GM18868 (cell line): Measurements from ENCODE around the gene PLCB1.

Experiments
- ATAC-seq: cut with Tn5 transposase; IDR thresholded peaks from one replicate; pipeline ENCODE4 v1.9.1; 2021; ENCODE audit warnings: mild to moderate bottlenecking, moderate library complexity; ENCODE audit not compliant: unreplicated experiment

PLCB1 gene

DNA sequence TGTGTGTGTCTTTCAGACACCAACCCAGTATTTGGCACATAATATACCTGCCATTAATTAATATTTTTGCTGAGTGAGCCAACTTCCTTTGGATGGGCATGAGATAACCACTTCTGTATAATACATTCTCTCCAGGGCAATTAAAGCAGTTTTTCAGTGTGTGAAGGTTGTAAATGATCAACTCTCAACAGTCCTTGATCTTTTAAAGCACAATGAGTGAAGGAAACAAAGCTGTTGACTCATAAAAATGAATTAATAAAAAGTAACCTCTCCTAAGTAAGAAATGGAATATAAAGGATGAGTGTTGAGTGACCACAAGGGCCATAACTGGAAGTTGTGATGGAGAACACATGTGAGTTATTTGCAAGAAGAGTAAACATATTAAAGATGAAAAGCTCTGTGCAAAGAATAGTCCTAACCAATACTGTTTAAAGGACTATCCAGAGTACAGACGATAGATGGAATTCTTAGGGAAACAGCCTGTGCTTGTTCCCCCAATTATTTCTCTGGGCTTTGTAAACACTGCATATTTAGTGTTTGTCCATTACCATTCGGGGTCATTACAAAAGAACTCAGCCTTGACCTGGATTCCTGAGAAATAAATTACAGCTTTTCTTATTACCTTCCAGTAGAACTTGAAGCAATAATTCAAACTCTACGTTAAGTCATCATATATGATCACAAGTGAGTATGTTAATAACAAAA is 446.2 kb downstream of the PLCB1 start:
- no peak for ATAC-seq

DNA sequence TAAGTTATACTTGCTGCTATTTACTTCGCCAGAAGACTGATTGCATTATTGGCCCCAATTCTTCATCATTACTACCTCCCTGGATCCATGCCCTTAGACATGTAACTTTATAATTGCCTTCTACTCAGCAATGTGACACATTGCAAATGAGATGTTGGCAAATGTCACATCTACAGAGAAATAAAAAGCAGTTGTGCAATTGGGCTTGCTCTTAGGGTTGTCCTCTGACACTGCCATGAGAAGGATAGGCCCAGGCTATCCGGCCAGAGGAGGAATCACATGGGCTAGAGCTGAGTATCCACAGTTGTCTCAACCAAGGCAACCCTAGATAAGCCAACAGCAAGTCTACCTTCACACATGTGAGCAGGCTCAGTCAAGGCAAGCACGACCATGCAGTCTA is 447.0 kb downstream of the PLCB1 start:
- ATAC-seq, result no peak

DNA sequence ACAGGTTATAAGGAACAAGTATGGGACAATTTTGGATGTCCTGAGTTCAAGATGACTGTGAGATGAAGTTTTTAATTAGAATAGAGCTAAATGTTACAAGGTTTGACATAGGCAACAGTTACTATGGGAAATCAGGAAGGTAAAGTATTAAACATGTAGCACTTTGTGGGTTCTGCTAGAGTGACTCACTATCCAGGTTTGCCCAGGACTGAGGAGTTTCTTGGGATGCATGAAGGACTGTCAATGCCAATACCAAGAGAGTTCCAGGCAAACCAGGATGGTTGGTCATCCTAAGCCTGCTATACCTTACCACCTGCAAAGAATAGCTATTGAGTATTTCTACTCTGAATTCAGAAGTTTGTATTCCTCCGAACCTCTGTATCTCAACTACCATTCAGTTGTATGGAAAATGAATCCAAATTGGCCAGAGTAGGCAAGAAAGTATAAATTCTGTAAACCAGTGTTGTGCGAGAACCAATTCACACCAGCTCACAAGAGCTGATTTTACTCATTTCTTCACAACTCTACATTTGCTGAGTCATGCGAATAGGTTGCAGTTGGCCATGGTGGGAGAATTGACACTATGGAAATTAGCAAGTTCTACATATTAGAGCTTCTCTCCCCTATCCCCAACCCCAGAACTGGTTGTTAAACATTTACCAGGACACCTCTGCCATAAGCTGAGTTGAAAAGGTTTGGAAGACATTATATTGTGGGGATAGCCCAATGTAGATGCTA is 449.5 kb downstream of the PLCB1 start:
- ATAC-seq, result no peak

DNA sequence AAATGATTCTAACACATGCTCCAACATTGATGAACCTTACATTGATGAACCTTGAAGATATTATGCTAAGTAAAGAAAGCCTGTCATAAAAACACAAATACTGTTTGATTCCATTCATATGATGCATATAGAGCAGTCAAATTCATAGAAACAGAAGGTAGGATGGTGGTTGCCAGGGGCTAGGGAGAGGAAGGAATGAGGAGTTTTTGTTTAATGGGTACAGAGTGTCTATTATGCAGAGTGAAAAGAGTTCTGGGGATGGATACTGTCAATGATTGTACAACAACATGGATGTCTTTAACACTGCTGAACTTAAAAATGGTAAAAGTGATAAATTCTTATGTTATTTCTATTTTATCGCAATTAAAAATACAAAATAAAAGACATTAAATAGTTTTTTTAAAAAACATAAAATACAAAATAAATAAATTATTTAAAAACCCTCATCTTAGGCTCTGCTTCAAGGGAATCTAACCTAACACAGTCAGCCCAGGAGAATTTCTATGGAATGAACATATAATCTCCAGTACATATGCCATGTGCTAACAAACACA is 451.0 kb downstream of the PLCB1 start:
- ATAC-seq, result no peak

DNA sequence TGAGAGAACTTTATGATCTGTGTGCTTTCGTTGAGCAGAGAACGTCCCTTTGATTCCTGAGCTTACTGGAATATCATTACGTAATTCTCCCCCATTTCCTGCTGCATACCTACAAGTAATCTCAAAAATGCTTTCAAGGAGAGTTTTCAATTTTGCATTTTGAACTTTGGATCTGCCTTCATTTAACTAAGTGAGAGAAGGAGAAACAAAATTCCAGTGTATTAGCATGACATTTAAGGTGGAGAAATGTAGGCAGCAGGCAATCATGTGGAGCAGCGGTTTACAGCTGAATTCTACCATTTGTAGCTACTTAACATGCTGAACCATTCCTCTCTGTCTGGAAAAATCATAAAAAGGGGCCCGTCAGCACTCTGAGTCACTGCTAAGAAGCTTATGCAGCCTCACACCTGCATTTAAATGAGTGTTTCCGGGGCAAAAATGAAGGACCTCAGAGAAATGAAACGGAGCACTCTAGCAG is 451.5 kb downstream of the PLCB1 start:
- ATAC-seq, result no peak

DNA sequence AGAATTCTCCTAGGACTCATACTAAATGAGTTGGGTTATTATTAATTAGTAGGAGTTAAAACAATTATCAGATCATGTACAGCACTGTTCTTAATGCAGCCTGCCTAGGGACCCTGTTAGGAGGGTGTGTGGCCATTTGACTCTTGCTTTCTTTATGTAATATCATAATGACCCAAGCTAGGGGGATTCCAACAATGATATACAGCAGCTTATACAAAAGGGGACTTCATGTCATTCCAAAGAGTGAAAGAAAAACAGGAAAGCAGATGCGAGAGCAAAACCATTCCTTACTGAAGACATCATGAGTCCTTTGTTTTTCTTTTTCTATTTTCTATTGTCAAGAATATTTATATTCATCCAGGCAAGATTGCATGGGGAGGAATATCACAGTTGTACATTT is 455.2 kb downstream of the PLCB1 start:
- no peak for ATAC-seq

DNA sequence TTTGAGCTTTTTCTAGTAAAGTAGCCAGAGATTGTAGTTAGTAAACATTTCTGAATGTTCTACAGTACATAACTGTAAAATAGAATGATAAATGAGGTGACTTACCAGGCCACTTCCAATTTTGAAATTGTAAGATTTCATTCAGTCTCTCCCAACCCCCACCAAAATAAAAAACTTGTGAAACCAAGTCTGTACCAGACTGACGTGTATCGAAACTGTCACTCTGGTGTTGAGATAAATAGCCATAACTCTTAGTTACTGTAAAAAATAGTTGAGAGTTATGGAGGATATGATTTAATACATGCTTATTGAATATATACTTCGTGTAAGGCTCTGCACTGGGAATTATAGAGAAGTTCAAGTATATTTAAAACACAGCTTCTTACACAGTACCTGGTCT is 455.7 kb downstream of the PLCB1 start:
- peak; percentile 87 for ATAC-seq

DNA sequence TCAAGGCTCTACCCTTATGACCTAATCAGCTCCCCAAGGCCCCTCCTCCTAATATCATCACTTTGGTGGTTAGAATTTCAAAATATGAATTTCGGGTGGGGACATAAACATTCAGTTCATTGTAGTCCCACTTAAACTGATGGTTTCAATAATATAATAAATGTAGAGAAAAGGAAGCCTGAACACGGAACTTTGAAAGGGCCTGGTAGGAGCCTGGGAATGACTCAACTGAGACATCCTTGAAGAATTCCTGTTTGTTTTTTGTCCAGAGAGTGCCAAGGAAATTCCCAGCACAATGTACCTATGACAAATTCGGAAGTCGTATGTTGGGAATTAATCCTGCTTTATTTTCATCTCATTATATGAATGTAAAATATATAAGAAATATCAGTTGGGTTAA is 457.9 kb downstream of the PLCB1 start:
- ATAC-seq, result no peak

DNA sequence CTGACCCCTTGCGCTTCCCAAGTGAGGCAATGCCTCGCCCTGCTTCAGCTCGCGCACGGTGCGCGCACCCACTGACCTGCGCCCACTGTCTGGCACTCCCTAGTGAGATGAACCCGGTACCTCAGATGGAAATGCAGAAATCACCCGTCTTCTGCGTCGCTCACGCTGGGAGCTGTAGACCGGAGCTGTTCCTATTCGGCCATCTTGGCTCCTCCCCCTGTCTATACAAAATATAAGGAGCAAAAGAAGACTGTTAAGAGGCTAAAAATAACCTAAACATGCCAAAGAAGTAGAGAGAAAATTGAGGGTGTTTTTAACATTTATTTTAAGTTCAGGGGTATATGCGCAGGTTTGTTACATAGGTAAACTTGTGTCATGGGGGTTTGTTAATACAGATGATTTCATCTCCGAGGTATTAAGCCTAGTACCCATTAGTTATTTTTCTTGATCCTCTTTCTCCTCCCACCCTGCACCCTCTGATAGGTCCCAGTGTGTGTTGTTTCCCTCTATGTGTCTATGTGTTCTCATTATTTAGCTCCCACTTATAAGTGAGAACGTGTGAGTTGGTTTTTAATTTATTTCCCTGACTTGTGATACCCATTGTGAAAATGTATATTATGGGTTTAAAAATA is 469.0 kb downstream of the PLCB1 start:
- peak; percentile 2 for ATAC-seq

DNA sequence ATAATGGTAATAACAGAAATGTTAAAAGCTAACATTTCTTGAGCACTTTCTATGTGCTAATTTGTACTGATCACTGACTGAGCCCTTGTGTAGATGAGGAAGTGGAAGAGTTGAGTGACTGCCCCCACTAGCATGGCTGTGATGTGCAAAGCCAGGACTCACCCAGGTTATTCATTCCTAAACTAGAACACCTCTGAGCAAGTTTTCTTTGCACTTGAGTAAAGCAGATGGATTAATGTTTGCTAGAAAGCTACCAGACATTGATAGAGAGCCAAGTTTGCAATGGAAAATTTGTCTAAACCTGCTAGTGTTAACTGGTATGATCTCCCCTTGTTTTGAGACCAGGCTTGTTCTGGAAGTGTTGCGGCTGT is 469.5 kb downstream of the PLCB1 start:
- peak; percentile 92 for ATAC-seq

DNA sequence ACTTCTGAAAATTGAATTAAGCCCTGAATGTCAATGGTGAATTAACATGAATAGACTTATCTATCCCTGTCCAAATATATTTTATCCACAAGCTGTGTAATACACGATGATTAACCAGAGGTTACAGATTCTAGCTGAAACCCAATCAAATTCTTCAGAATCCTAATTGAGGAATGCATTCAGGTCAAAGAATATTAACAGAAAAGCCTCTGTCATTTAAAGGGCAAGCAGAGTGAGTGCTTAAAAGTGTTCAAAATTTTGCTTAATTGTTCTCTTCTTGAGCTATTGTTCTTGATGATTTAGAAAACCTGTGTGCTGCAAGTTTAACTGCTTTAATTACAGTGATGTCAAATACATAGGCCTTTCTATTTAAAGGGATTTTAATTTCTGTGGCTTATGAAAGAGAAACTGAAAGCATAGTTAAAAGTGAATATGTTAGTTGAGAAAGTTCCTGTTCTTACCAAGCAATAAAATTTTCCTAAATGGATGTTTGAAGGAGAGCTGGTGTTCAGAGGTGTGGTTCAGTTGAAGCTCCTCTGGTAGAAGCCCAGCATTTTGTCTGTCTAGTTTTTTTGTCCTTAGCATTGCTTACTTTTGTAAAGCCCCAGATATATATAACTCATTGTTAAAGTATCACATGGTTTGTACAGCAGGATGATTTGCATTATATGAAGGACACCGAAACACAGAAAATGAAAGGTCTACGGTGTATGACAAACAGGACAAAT is 470.5 kb downstream of the PLCB1 start:
- peak; percentile 87 for ATAC-seq

DNA sequence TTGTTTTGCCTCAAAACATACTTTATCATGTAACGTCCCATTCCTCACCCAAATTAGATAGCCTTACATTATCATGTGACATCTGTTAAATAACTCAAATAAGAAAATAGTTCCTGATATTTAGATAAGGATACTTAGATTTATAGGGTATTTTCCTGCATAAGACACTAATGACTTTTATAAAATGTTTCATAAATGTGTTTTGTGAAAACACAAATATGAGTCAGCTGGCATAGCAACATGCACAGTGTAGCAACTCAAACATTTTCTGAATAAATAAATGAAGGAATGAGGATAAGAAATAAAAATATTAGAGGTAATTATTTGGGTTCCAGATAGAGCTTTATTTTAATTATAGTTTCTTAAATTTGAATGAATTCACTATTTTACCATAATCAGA is 476.4 kb downstream of the PLCB1 start:
- ATAC-seq, result no peak

DNA sequence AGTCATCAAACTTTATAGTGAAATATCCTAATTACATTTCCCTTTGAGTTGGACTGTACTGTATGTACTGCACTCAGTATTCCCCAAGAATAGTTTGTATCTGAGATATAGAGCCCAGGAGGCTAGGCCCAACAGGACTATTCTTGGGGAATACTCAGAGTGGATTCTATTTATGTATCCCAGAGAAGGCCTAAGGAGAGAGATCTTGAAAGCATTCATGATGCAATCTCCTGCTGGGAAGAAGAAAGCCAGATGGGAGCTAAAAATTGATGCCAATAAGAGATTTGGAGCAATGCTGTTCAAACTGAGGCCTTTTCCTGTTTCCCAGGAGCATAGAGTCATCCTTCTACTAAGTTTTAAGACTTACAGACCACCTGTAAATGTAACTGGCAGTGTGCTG is 484.7 kb downstream of the PLCB1 start:
- no peak for ATAC-seq

DNA sequence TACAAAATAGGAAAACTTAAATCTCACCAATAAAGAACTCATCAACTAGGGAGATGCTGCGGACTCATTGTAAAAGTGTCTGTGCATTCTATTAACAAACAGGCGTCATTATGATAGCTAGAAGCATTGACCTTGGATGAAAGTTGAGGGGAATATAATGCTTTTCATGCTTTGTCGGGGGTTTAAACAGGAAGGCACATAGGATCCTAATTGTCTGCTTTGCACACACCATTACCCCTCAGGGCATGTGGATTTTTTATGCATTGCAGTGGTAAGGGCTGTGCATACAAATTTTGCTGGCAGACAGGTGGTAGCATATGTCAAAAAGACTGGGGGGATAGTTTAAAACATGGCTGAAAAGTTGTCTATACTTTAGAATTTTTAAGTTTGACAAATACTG is 488.9 kb downstream of the PLCB1 start:
- no peak for ATAC-seq

DNA sequence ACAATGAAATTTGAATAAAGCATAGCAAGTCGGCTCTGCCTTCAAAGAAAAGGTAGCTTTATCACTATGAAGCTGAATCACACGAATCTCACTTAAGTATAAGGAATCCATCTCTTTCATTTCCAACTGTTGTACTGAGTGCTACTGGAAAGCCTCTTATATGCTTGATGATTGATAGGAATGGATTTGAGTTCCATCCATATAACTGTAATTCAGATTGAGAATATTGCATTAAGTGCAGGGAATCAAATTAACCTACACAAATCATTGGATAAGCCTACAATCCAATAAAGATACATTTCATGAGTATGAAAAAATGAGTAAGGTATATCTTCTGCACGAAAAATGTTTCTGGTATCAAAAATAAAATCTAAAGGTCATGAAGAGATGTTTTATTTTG is 492.0 kb downstream of the PLCB1 start:
- no peak for ATAC-seq

DNA sequence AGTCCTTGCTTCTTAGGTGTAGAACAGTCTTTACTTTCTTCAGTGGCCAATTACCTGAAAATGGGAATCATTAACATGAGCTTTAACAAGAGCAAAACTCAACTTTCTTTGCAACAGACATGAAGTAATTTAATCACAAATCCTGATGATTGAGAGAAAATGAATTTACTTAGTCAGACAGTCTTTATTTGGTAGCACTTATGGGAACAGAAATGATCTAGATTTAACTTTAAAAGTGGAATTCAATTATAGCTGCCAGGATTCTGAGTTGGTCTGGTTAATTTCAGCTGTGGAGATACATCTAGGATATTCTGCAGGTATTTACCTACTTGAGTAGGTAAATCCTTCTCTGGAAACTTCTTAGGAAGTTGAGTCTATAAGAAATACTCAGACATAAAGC is 492.6 kb downstream of the PLCB1 start:
- no peak for ATAC-seq

DNA sequence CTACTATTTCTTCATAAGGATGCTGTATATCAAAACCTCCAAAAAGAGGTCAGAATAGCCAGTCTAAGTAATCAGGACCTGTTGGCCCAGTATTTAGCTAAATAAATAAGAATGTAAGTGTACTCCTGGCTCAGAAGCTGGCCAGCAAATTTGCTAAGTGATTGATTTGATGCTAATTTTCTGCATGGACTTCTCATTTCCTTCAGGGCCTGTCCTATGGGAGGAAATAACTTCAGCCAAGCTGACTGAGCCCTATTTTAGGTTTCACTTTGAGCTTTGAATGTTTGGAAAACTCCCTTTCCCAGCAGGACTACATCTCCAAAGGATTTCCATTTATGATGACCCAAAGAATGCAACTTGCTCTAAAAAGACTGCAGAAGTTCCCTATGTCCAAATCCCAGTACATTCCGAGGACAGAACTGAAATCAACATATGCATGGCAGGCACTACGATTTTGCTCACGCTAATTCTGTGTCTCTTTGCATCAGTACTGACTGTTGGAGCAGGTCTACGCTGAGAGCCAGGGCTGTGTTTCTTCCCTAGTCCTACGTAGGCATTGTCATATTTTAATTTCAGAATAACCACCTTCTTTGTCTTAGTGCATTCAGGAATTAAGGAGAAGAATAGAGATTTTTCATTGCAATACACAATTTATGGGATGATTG is 495.4 kb downstream of the PLCB1 start:
- no peak for ATAC-seq

DNA sequence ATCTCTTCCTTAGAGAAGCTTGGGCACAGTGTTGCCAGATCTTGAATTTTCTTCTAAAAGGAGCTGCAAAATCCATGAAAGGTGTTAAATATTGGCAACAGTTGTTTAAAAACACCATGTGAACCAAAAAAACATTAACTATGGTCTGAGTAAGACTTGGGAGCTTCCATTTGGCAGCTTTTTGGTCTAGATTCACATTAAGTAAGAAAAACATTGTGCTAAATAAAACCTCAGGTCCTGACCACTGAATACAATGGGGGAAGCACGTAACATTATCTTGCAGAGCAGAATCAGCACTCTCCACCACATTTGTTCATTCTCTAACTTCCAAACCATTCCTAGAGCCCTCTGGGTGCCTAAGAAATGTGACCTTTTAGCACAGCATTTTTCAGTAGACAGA is 499.2 kb downstream of the PLCB1 start:
- ATAC-seq, result no peak

DNA sequence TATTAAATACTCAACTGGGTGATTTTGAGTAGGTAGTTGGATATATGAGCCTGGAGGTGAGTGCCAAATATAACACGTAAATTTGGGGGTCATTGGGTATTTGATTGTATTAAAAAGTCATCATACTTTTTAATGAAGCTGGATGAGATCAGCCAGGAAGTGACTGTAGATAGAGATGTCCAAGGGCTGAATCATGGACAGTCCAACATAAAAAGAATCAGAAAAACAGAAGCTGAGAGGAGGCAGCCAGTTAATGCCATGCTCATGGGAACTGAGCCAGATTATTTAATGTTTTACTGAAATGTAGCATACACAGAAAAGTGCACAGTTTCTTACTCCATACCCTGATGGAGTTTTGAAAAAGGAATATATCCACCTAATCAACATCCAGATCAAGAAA is 501.3 kb downstream of the PLCB1 start:
- no peak for ATAC-seq

DNA sequence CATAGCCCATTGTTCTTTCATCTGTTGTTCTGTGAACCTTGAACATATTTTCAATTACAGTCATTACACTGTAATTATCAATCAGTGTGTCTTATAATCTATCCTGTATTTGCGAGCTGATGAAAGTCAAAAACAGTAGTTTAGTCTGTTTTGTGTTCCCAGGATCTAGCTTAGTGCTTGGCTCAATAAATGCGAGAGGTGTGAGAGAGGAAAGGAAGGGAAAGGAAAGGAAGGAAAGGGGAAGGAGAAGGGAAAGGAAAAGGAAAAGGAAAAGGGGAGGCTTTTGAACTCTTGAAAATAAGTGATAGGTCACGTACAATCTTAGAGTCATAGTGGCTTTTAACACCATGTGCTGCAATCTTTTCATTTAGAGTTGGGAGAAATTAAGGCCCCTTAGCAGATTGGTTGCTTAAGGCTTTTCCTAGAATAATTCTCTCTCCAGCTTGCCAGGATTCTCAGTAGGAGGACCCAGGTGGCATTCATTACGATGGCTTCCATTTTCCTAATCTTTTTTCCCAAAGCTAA is 503.0 kb downstream of the PLCB1 start:
- no peak for ATAC-seq
